ENCODE data around the gene UPB1. TPM values are rescaled to one million over a fixed set of nuclear protein-coding genes. Genes with fewer than 3 reads are reported as not detected.

Gene UPB1
- total and polyA plus RNA-seq, 9 of the 15 experiments (the other 6 are each of a cell fraction or from before 2014, with no cell fraction given) = 0.06 to 0.11 TPM; not detected in 7

DNA sequence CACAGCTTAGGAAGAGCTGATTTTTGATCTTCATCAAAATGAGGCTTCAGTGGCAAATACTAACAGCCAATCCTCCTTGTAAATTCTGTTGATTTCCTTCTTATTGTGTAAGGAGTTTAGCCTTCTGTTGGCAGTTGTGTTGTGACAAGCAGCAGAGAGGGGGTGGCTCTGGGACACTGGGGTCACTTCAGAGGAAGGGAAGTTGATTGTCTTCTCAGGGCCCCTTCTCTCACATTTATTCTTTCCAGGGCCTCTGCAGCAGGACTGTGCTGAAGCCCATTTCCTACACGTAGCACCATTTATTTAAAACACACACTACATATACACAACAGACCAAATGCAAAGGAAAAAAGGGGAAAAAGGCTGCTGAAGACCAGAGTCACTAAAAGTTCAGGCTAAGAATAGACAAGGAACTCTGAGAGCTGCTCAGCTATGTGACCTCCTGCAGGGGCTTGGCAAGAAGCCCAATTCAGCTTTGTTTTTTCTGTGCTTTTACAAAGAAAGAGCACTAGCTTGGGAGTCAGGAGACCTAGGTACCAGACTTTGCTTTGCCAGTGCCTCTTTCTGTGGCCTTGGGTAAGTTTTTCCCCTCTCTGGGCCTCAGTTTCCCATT, 28.3 kb upstream of the UPB1 start (continued):
- TF ChIP-seq, protein P1, sequence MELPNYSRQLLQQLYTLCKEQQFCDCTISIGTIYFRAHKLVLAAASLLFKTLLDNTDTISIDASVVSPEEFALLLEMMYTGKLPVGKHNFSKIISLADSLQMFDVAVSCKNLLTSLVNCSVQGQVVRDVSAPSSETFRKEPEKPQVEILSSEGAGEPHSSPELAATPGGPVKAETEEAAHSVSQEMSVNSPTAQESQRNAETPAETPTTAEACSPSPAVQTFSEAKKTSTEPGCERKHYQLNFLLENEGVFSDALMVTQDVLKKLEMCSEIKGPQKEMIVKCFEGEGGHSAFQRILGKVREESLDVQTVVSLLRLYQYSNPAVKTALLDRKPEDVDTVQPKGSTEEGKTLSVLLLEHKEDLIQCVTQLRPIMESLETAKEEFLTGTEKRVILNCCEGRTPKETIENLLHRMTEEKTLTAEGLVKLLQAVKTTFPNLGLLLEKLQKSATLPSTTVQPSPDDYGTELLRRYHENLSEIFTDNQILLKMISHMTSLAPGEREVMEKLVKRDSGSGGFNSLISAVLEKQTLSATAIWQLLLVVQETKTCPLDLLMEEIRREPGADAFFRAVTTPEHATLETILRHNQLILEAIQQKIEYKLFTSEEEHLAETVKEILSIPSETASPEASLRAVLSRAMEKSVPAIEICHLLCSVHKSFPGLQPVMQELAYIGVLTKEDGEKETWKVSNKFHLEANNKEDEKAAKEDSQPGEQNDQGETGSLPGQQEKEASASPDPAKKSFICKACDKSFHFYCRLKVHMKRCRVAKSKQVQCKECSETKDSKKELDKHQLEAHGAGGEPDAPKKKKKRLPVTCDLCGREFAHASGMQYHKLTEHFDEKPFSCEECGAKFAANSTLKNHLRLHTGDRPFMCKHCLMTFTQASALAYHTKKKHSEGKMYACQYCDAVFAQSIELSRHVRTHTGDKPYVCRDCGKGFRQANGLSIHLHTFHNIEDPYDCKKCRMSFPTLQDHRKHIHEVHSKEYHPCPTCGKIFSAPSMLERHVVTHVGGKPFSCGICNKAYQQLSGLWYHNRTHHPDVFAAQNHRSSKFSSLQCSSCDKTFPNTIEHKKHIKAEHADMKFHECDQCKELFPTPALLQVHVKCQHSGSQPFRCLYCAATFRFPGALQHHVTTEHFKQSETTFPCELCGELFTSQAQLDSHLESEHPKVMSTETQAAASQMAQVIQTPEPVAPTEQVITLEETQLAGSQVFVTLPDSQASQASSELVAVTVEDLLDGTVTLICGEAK (IDR thresholded peaks at IDR 0.05) = no peak
- TF ChIP-seq, protein P1 (CRISPR knock-in tag; IDR thresholded peaks at IDR 0.05) = no peak

All from K562 (cell line).